Psoas muscle (tissue), 8 donors: ENCODE data around the gene SLC47A2. TPM values are rescaled to one million over a fixed set of nuclear protein-coding genes. Genes with fewer than 3 reads are reported as not detected.

Source experiments
- ATAC-seq, 4 donors: fragments of 200-7000 bp; cut with Tn5 transposase; one replicate each; pipeline ENCODE4 v1.9.1; 2020; ENCODE audit warnings: moderate library complexity in 3 of 4, mild to moderate bottlenecking in 2 of 4
- DNase-seq, 2 donors: peaks; one replicate each; pipeline ENCODE4 v3.0.0-alpha.2; 2020
- H3K27ac ChIP-seq: fragments of 200-600 bp; one replicate; pipeline ENCODE4 v1.8.0; 2022
- H3K27me3 ChIP-seq, 3 donors: fragments of 200-600 bp in 1 of 3; one replicate each; pipeline versions ENCODE4 v1.6.1 to v1.8.0; 2013 to 2022; ENCODE audit warnings: low read length in 2 of 3, mild to moderate bottlenecking in 2 of 3, moderate library complexity in 1 of 3; ENCODE audit not compliant: insufficient read depth in 3 of 3
- H3K36me3 ChIP-seq, 2 donors: fragments of 200-600 bp in 1 of 2; one replicate each; pipeline versions ENCODE4 v1.6.1 to v1.8.0; 2013 to 2022; ENCODE audit warnings: low read depth in 1 of 2, mild to moderate bottlenecking in 1 of 2, moderate library complexity in 1 of 2; ENCODE audit not compliant: insufficient read depth in 1 of 2
- H3K4me1 ChIP-seq: fragments of 200-600 bp; one replicate; pipeline ENCODE4 v1.8.0; 2022
- H3K4me3 ChIP-seq: fragments of 200-600 bp; one replicate; pipeline ENCODE4 v1.8.0; 2022; ENCODE audit warnings: mild to moderate bottlenecking
- H3K9me3 ChIP-seq: fragments of 200-600 bp; one replicate; pipeline ENCODE4 v1.8.0; 2022
- CTCF ChIP-seq: fragments of 200-600 bp; IDR thresholded peaks from one replicate; pipeline ENCODE4 v1.8.0; 2022; ENCODE audit warnings: antibody characterized with exemption
- WGBS, 3 donors: extraction: QIAGEN DNeasy Blood & Tissue Kit; methylation state at CpG; one replicate each; pipeline versions ENCODE4 v1.1.6 to v1.1.7; 2013; 5-methylcytosine and 5-hydroxymethylcytosine counted together
- intact Hi-C, 2 donors: fragments of 100-400 bp; cut with DNase I; formaldehyde crosslinking; loops; one replicate each; pipeline versions ENCODE4 v1.11.0 to v1.14.2; 2022
- polyA plus RNA-seq, 3 donors: library from polyadenylated mRNA; stranded (reverse); fragments of 200-250 nt; gene quantifications; one replicate each; pipeline ENCODE4 v1.2.3, GENCODE V29; 2013
- total RNA-seq, 4 donors: library from RNA; stranded (reverse); fragmentation: NEBNext Ultra II Directional in 2 of 4; extraction: Animal tissue kit (Norgen Biotek cat#: 25700) in 2 of 4; gene quantifications; one replicate each; pipeline versions ENCODE4 v1.2.1 to v1.2.4, GENCODE V29; 2021 to 2023
- donor health status: healthy with polysubstance abuse.
- donor health status: DM: no; HTN: no; CAD: no; lungs with moderate emphysema.
- donor health status: Bipolar disorder and iron deficiency.
- donor health status: healthy.
- donor health status: DM: yes; HTN: yes; CAD: no.
- donor health status: DM: no; HTN: no; CAD: no.
- donor health status: DM: no; HTN: no; CAD: no.
- donor health status: DM: yes; HTN: yes; CAD: no.

Gene SLC47A2
- total and polyA plus RNA-seq, 7 donors = 0.01 to 1.1 (median 0.06) TPM; not detected in 3

- TF ChIP-seq CTCF = no peak
- intact Hi-C loops = no loop called here
- ATAC-seq = no peak
- Histone ChIP-seq H3K36me3 (peaks cover 6 to 63% of the 10 kb centered on the region in 2 donors), H3K9me3 (no peaks in the 10 kb centered on the region), H3K4me3 (peak overlapping the region; percentile 84), H3K27me3 (no peaks in the 10 kb centered on the region), H3K4me1 (peaks cover 25% of the 10 kb centered on the region), H3K27ac (no peak overlapping the region)
- no peak for DNase-seq
- 43 to 68% (median 49%) methylated on average over 3 of the region's 3 CpGs for WGBS, 3 donors
These were observed 63.8 kb downstream of the SLC47A2 start for GRCh38 chr17:19652595-19652994.

- H3K4me3 ChIP-seq = peak overlapping the region; percentile 84
- H3K36me3 ChIP-seq = peaks cover 3 to 53% of the 10 kb centered on the region in 2 donors
- intact Hi-C loops = no loop called here
- 45 to 63% (median 56%) methylated on average over 5 of the region's 5 CpGs for WGBS, 3 donors
- DNase-seq (no peak), ATAC-seq (no peak)
- H3K27me3 ChIP-seq = no peaks in the 10 kb centered on the region
- H3K9me3 ChIP-seq = no peaks in the 10 kb centered on the region
- no peak for TF ChIP-seq CTCF
- H3K4me1 ChIP-seq = peaks cover 34% of the 10 kb centered on the region
- H3K27ac ChIP-seq = peak overlapping the region; percentile 38
These were observed 64.7 kb downstream of the SLC47A2 start for GRCh38 chr17:19651451-19652238.

GRCh38 chr17:19650826-19651225 is 65.6 kb downstream of the SLC47A2 start:
- no peak for TF ChIP-seq CTCF
- peaks cover 3 to 45% of the 10 kb centered on the region in 2 donors for H3K36me3 ChIP-seq
- peaks cover 37% of the 10 kb centered on the region for H3K4me1 ChIP-seq
- DNase-seq (no peak), ATAC-seq (no peak)
- intact Hi-C loops = no loop called here
- H3K4me3 ChIP-seq = peak overlapping the region; percentile 84
- no peaks in the 10 kb centered on the region for H3K27me3 ChIP-seq
- no peaks in the 10 kb centered on the region for H3K9me3 ChIP-seq
- 85 to 96% (median 93%) methylated on average over 1 of the region's 1 CpG for WGBS, 3 donors
- H3K27ac ChIP-seq = no peak overlapping the region

- ATAC-seq (no peak), DNase-seq (no peak)
- Histone ChIP-seq H3K4me3 (peak overlapping the region; percentile 84), H3K4me1 (peaks cover 40% of the 10 kb centered on the region), H3K27me3 (no peaks in the 10 kb centered on the region), H3K27ac (peak overlapping the region; percentile 94), H3K36me3 (peaks cover 0 to 29% of the 10 kb centered on the region in 2 donors), H3K9me3 (no peaks in the 10 kb centered on the region)
- intact Hi-C loops = loop anchor here (2.0 to 5.0 kb wide), 4 partner anchors 103 to 137 kb away; no protein-coding TSS in a partner anchor
- TF ChIP-seq CTCF = no peak
- 0% methylated on average over 2 of the region's 2 CpGs for WGBS, 3 donors
These were observed 67.2 kb downstream of the SLC47A2 start for GRCh38 chr17:19649274-19649541.
